Natural killer cell (primary cell): Measurements from ENCODE around the gene OVCA2. TPM values are rescaled to one million over a fixed set of nuclear protein-coding genes. Genes with fewer than 3 reads are reported as not detected.

Experiments
- ATAC-seq, 3 donors: fragments of 150-1000 bp in 2 of 3; fragments of 200-7000 bp in 1 of 3; cut with Tn5 transposase; 1 replicate in 1 of 3; 2 replicates in 2 of 3; pipeline ENCODE4 v1.10.0; 2021; ENCODE audit warnings: mild to moderate bottlenecking in 2 of 3, moderate library complexity in 2 of 3
- DNase-seq, 2 donors: peaks; one replicate each; pipeline versions ENCODE4 v3.0.0 to v3.0.0-alpha.2; 2013 to 2021; ENCODE audit warnings: mixed read lengths in 1 of 2
- H3K27ac ChIP-seq: one replicate; pipeline ENCODE4 v1.5.1; 2013; ENCODE audit warnings: mild to moderate bottlenecking, low read length
- H3K27me3 ChIP-seq: one replicate; pipeline ENCODE4 v1.6.1; 2013; ENCODE audit warnings: low read length; ENCODE audit not compliant: control insufficient read depth, insufficient read depth
- H3K36me3 ChIP-seq: one replicate; pipeline ENCODE4 v1.6.1; 2013; ENCODE audit warnings: low read length; ENCODE audit not compliant: control insufficient read depth, insufficient read depth
- H3K4me1 ChIP-seq: one replicate; pipeline ENCODE4 v1.6.1; 2013; ENCODE audit warnings: low read length; ENCODE audit not compliant: control insufficient read depth, insufficient read depth
- H3K4me3 ChIP-seq: one replicate; pipeline ENCODE4 v1.5.1; 2013; ENCODE audit warnings: low read length
- H3K9me3 ChIP-seq: one replicate; pipeline ENCODE4 v1.6.1; 2013; ENCODE audit warnings: low read length; ENCODE audit not compliant: control insufficient read depth, insufficient read depth
- H3K27ac Mint-ChIP-seq, 2 donors: one replicate each; pipeline ENCODE4 v1.8.0; 2022; ENCODE audit warnings: mild to moderate bottlenecking in 2 of 2, mixed read lengths in 2 of 2, moderate library complexity in 1 of 2
- H3K27me3 Mint-ChIP-seq, 2 donors: one replicate each; pipeline ENCODE4 v1.8.0; 2022; ENCODE audit warnings: low read depth in 2 of 2, mixed read lengths in 2 of 2
- H3K36me3 Mint-ChIP-seq: one replicate; pipeline ENCODE4 v1.8.0; 2022; ENCODE audit warnings: mixed read lengths
- H3K4me1 Mint-ChIP-seq, 2 donors: one replicate each; pipeline ENCODE4 v1.8.0; 2022; ENCODE audit warnings: mixed read lengths in 2 of 2
- H3K4me3 Mint-ChIP-seq: one replicate; pipeline ENCODE4 v1.8.0; 2022; ENCODE audit warnings: mild to moderate bottlenecking, moderate library complexity, mixed read lengths
- H3K9me3 Mint-ChIP-seq, 2 donors: one replicate each; pipeline ENCODE4 v1.8.0; 2022; ENCODE audit warnings: mixed read lengths in 2 of 2
- CTCF ChIP-seq: fragments of 200-600 bp; IDR thresholded peaks from one replicate; pipeline ENCODE4 v1.8.0; 2022; ENCODE audit warnings: antibody characterized with exemption
- WGBS: methylation state at CpG from one replicate; pipeline ENCODE4 v1.1.7; 2013; ENCODE audit warnings: missing lambda C conversion rate; ENCODE audit not compliant: insufficient coverage; 5-methylcytosine and 5-hydroxymethylcytosine counted together
- intact Hi-C: fragments of 100-400 bp; cut with micrococcal nuclease; formaldehyde crosslinking; loops from one replicate; pipeline ENCODE4 v1.14.2; 2022
- total RNA-seq, 4 donors: library from RNA; stranded (reverse); fragments of 120-200 nt in 1 of 4; gene quantifications; one replicate each; pipeline versions ENCODE4 v1.2.3 to v1.2.4, GENCODE V29; 2013 to 2022

Gene OVCA2
- total RNA-seq, 3 donors from 2014 or later (not counting 1 experiment from before 2014, with no cell fraction given): 27.9 to 33.8 (median 28.5) TPM

GRCh38 chr17:2028234-2028614, 13.6 kb upstream of the OVCA2 start:
- Mint-ChIP-seq H3K4me3 (no peak overlapping the region), H3K9me3 (no peaks in the 10 kb centered on the region), H3K27me3 (peaks cover 26 to 32% of the 10 kb centered on the region in 2 donors), H3K4me1 (peaks cover 19 to 33% of the 10 kb centered on the region in 2 donors), H3K27ac (no peak overlapping the region), H3K36me3 (no peaks in the 10 kb centered on the region)
- no peaks in the 10 kb centered on the region for H3K9me3 ChIP-seq
- no peak overlapping the region for H3K27ac ChIP-seq
- 94% methylated on average over 5 of the region's 5 CpGs for WGBS
- no peak for TF ChIP-seq CTCF
- no peak for DNase-seq
- H3K27me3 ChIP-seq: peaks cover 15% of the 10 kb centered on the region
- ATAC-seq: no peak
- H3K4me3 ChIP-seq: no peak overlapping the region
- intact Hi-C loops: loop anchor here (10.0 kb wide), 1 partner anchor 123 kb away; no protein-coding TSS in a partner anchor
- H3K4me1 ChIP-seq: peaks cover 43% of the 10 kb centered on the region
- H3K36me3 ChIP-seq: peaks cover 2% of the 10 kb centered on the region

- TF ChIP-seq CTCF: no peak
- Mint-ChIP-seq H3K4me3 (peak overlapping the region; percentile 58), H3K9me3 (no peaks in the 10 kb centered on the region), H3K27ac (no peak overlapping the region), H3K27me3 (peaks cover 26 to 32% of the 10 kb centered on the region in 2 donors), H3K36me3 (no peaks in the 10 kb centered on the region), H3K4me1 (peaks cover 19 to 33% of the 10 kb centered on the region in 2 donors)
- intact Hi-C loops: loop anchor here (10.0 kb wide), 1 partner anchor 124 kb away; no protein-coding TSS in a partner anchor
- Histone ChIP-seq H3K27me3 (peaks cover 15% of the 10 kb centered on the region), H3K4me1 (peaks cover 40% of the 10 kb centered on the region), H3K9me3 (no peaks in the 10 kb centered on the region), H3K27ac (no peak overlapping the region), H3K4me3 (no peak overlapping the region), H3K36me3 (peaks cover 5% of the 10 kb centered on the region)
- WGBS: 55% methylated on average over 6 of the region's 6 CpGs
- ATAC-seq (no peak), DNase-seq (no peak)
Observed at GRCh38 chr17:2028737-2029136, 13.1 kb upstream of the OVCA2 start.

GRCh38 chr17:2029911-2030778, 11.7 kb upstream of the OVCA2 start, which contains the start of gene DPH1:
Gene DPH1 (plus strand): TSS chr17:2030153. CDS start chr17:2030170, 17 bp downstream.
- H3K9me3 ChIP-seq: no peaks in the 10 kb centered on the region
- ATAC-seq: peak; percentile 88 to 95 (median 89)
- H3K27me3 ChIP-seq: peaks cover 8% of the 10 kb centered on the region
- DNase-seq: peak; percentile 76 to 91
- 2% methylated on average over 59 of the region's 59 CpGs for WGBS
- no peaks in the 10 kb centered on the region for H3K9me3 Mint-ChIP-seq
- peaks cover 19 to 29% of the 10 kb centered on the region in 2 donors for H3K4me1 Mint-ChIP-seq
- H3K27ac Mint-ChIP-seq: peak within 1 kb of the TSS; percentile 79 to 83
- H3K27ac ChIP-seq: peak within 1 kb of the TSS; percentile 59
- H3K27me3 Mint-ChIP-seq: peaks cover 23 to 32% of the 10 kb centered on the region in 2 donors
- H3K36me3 ChIP-seq: peaks cover 9% of the 10 kb centered on the region
- H3K4me3 Mint-ChIP-seq: peak within 1 kb of the TSS; percentile 92
- intact Hi-C loops: loop anchor here (1.0 to 10.0 kb wide), 3 partner anchors 12 to 315 kb away; partner anchors contain the start of genes OVCA2 and TLCD2
- H3K4me3 ChIP-seq: peak within 1 kb of the TSS; percentile 94
- no peaks in the 10 kb centered on the region for H3K36me3 Mint-ChIP-seq
- no peak for TF ChIP-seq CTCF
- H3K4me1 ChIP-seq: peaks cover 31% of the 10 kb centered on the region
